GM21717 (cell line): Measurements from ENCODE around the gene FAM20C.
"Not testable (repeated sequence)": the region's sequence is repeated elsewhere in the genome, so short reads cannot be mapped to it uniquely, and the experiment has no call there.

ENCODE experiments used
- ATAC-seq: cut with Tn5 transposase; IDR thresholded peaks from one replicate; pipeline ENCODE4 v1.9.1; 2021; ENCODE audit warnings: mild to moderate bottlenecking, moderate library complexity; ENCODE audit not compliant: unreplicated experiment

Gene FAM20C

GRCh38 chr7:240146-240676 lies 47.8 kb downstream of the FAM20C start:
- no peak for ATAC-seq

GRCh38 chr7:240887-241421 lies 48.6 kb downstream of the FAM20C start:
- no peak for ATAC-seq

GRCh38 chr7:241513-241912 lies 49.1 kb downstream of the FAM20C start:
- no peak for ATAC-seq

- ATAC-seq, result not testable (repeated sequence)
Observed at GRCh38 chr7:242826-243579, 50.6 kb downstream of the FAM20C start.

- not testable (repeated sequence) for ATAC-seq
Observed at GRCh38 chr7:243580-243978, 51.2 kb downstream of the FAM20C start.

GRCh38 chr7:244974-245373 lies 52.6 kb downstream of the FAM20C start:
- no peak for ATAC-seq

- no peak for ATAC-seq
Observed at GRCh38 chr7:245574-246295, 53.4 kb downstream of the FAM20C start.

GRCh38 chr7:246451-246850 lies 54.1 kb downstream of the FAM20C start:
- no peak for ATAC-seq

- no peak for ATAC-seq
Observed at GRCh38 chr7:247181-247580, 54.8 kb downstream of the FAM20C start.

GRCh38 chr7:247636-248035 lies 55.3 kb downstream of the FAM20C start:
- no peak for ATAC-seq

GRCh38 chr7:248732-249435 lies 56.5 kb downstream of the FAM20C start:
- ATAC-seq, result no peak

GRCh38 chr7:249989-250388 lies 57.6 kb downstream of the FAM20C start:
- no peak for ATAC-seq

GRCh38 chr7:250523-250922 lies 58.2 kb downstream of the FAM20C start:
- no peak for ATAC-seq

GRCh38 chr7:251005-251404 lies 58.6 kb downstream of the FAM20C start:
- no peak for ATAC-seq

- no peak for ATAC-seq
Observed at GRCh38 chr7:251446-252175, 59.2 kb downstream of the FAM20C start.

GRCh38 chr7:252216-252965 lies 60.0 kb downstream of the FAM20C start:
- no peak for ATAC-seq

- no peak for ATAC-seq
Observed at GRCh38 chr7:252981-253380, 60.6 kb downstream of the FAM20C start.

GRCh38 chr7:253581-254336 lies 61.4 kb downstream of the FAM20C start:
- ATAC-seq, result no peak

GRCh38 chr7:254337-255037 lies 62.1 kb downstream of the FAM20C start:
- ATAC-seq, result no peak
